Transverse colon (tissue), 4 donors: ENCODE data around the gene EPS8L3. TPM values are rescaled to one million over a fixed set of nuclear protein-coding genes. Genes with fewer than 3 reads are reported as not detected.
"Not testable (repeated sequence)": the region's sequence is repeated elsewhere in the genome, so short reads cannot be mapped to it uniquely, and the experiment has no call there.

Experiments
- DNase-seq: peaks from one replicate; pipeline ENCODE4 v3.0.0-alpha.2; 2019
- H3K27ac ChIP-seq, 4 donors: fragments of 200-600 bp; sonication (generic); 2 replicates each; pipeline ENCODE4 v1.5.1; 2016 to 2018; ENCODE audit warnings: inconsistent platforms in 4 of 4
- H3K27me3 ChIP-seq: fragments of 200-600 bp; sonication (generic); 2 replicates; pipeline ENCODE4 v1.5.1; 2017; ENCODE audit warnings: inconsistent platforms
- H3K36me3 ChIP-seq, 4 donors: fragments of 200-600 bp; sonication (generic); 2 replicates each; pipeline ENCODE4 v1.5.1; 2017 to 2019; ENCODE audit warnings: inconsistent platforms in 4 of 4
- H3K4me1 ChIP-seq, 4 donors: fragments of 200-600 bp; sonication (generic); 2 replicates each; pipeline ENCODE4 v1.5.1; 2017 to 2020; ENCODE audit warnings: inconsistent platforms in 4 of 4
- H3K4me3 ChIP-seq, 4 donors: fragments of 200-600 bp; sonication (generic); 1 replicate in 1 of 4; 2 replicates in 3 of 4; pipeline versions ENCODE4 v1.5.1 to v1.6.1; 2017 to 2019; ENCODE audit warnings: inconsistent platforms in 4 of 4
- H3K9me3 ChIP-seq, 2 donors: fragments of 200-600 bp; sonication (generic); 2 replicates each; pipeline ENCODE4 v1.5.1; 2017 to 2019; ENCODE audit warnings: inconsistent platforms in 2 of 2
- CTCF ChIP-seq, 5 experiments: fragments of 200-600 bp in 3 of 5; fragments of 450-650 bp in 2 of 5; sonication (generic) in 3 of 5; IDR thresholded peaks; 1 replicate in 2 of 5; 2 replicates in 3 of 5; pipeline ENCODE4 v1.5.1; 2016 to 2017; ENCODE audit warnings: antibody characterized with exemption in 5 of 5, inconsistent platforms in 3 of 5, mild to moderate bottlenecking in 2 of 5, moderate library complexity in 1 of 5
- EP300 ChIP-seq: sonication (generic); formaldehyde crosslinking; IDR thresholded peaks from one replicate; pipeline ENCODE4 v1.6.1; 2017; ENCODE audit warnings: antibody characterized with exemption, low read depth
- POLR2A ChIP-seq: fragments of 450-650 bp; IDR thresholded peaks from one replicate; pipeline ENCODE4 v1.6.1; 2016; ENCODE audit warnings: antibody characterized with exemption, mild to moderate bottlenecking, moderate library complexity
- POLR2AphosphoS5 ChIP-seq, 3 donors: sonication (generic); formaldehyde crosslinking; IDR thresholded peaks; one replicate each; pipeline ENCODE4 v1.6.1; 2016; ENCODE audit warnings: antibody characterized with exemption in 3 of 3
- WGBS, 2 donors: methylation state at CpG; one replicate each; pipeline ENCODE4 v1.1.5; 2018; ENCODE audit warnings: low coverage in 1 of 2; 5-methylcytosine and 5-hydroxymethylcytosine counted together
- in situ Hi-C, 4 donors: fragments of 200-750 bp; cut with MboI; loops; one replicate each; pipeline versions ENCODE4 v1.15.0 to v1.15.1; 2017; ENCODE audit warnings: low sequenced_read_pairs in 3 of 4, low pct_ligation_motif_present in 1 of 4, low pct_unique_long_range_greater_than_20kb in 1 of 4
- intact Hi-C: fragments of 100-400 bp; cut with DNase I; formaldehyde crosslinking; loops from one replicate; pipeline ENCODE4 v1.15.1; 2023; ENCODE audit warnings: low total_unique reads
- total RNA-seq, 4 donors: library from RNA; depleted of rRNA; stranded (reverse); fragments of >200 nt; gene quantifications; one replicate each; pipeline ENCODE4 v1.1.0, GENCODE V29; 2016

Gene EPS8L3
- total RNA-seq, 4 donors from 2014 or later: 228 to 468 (median 363) TPM

GRCh38 chr1:109705411-109705810 is 58.3 kb downstream of the EPS8L3 start:
- DNase-seq: no peak
- H3K27me3 ChIP-seq: no peaks in the 10 kb centered on the region
- in situ Hi-C loops: no loop called here
- 88 to 100% methylated on average over 1 to 4 of the region's 4 CpGs for WGBS, 2 donors
- no peaks in the 10 kb centered on the region for H3K4me1 ChIP-seq
- intact Hi-C loops: no loop called here
- no peaks in the 10 kb centered on the region for H3K36me3 ChIP-seq
- no peak overlapping the region for H3K4me3 ChIP-seq
- H3K9me3 ChIP-seq: no peaks in the 10 kb centered on the region
- TF ChIP-seq POLR2AphosphoS5 (IDR thresholded peaks at IDR 0.05) (no peak), POLR2A (no peak), EP300 (no peak), CTCF (IDR thresholded peaks at IDR 0.05) (no peak)
- H3K27ac ChIP-seq: no peak overlapping the region

GRCh38 chr1:109704173-109704572 is 59.5 kb downstream of the EPS8L3 start:
- H3K27ac ChIP-seq: no peak overlapping the region
- no peaks in the 10 kb centered on the region for H3K36me3 ChIP-seq
- H3K4me1 ChIP-seq: no peaks in the 10 kb centered on the region
- intact Hi-C loops (no loop called here), in situ Hi-C loops (no loop called here)
- H3K9me3 ChIP-seq: no peaks in the 10 kb centered on the region
- H3K27me3 ChIP-seq: no peaks in the 10 kb centered on the region
- DNase-seq: no peak
- H3K4me3 ChIP-seq: no peak overlapping the region
- 73 to 82% methylated on average over 8 of the region's 8 CpGs for WGBS, 2 donors
- TF ChIP-seq POLR2AphosphoS5 (IDR thresholded peaks at IDR 0.05) (no peak), CTCF (IDR thresholded peaks at IDR 0.05) (no peak), POLR2A (no peak), EP300 (no peak)

GRCh38 chr1:109702940-109703339 is 60.8 kb downstream of the EPS8L3 start:
- DNase-seq, H3K4me3 ChIP-seq, H3K4me1 ChIP-seq, H3K27ac ChIP-seq, H3K27me3 ChIP-seq, H3K9me3 ChIP-seq, intact Hi-C loops, in situ Hi-C loops, H3K36me3 ChIP-seq: not testable (repeated sequence)
- WGBS, 2 donors: 87 to 93% methylated on average over 3 of the region's 3 CpGs

Other genes starting within 250 kb of the EPS8L3 start
- gene GPR61, start 224.1 kb downstream of the EPS8L3 start, total RNA-seq: not detected
- gene GNAI3, start 215.3 kb downstream of the EPS8L3 start, total RNA-seq: 1 to 10 TPM; 2.2 to 7.5 (median 5.1) TPM
- not detected for gene GNAT2, start 144.3 kb downstream of the EPS8L3 start, total RNA-seq
- gene AMPD2, start 144.1 kb downstream of the EPS8L3 start, total RNA-seq: 10 to 100 TPM; 21.3 to 59.7 (median 39.0) TPM
- gene GSTM4, start 107.8 kb downstream of the EPS8L3 start, total RNA-seq: 100 to 1,000 TPM in 2 of 4 donors, 10 to 100 TPM in 2; 64.9 to 104 (median 94.8) TPM
- 10 to 100 TPM; 27.0 to 87.5 (median 57.2) TPM for gene GSTM2, start 95.9 kb downstream of the EPS8L3 start, total RNA-seq
- 10 to 100 TPM in 1 of 4 donors, not detected in 3; 18.1 TPM for gene GSTM1, start 76.1 kb downstream of the EPS8L3 start, total RNA-seq
- gene GSTM5, start 51.7 kb downstream of the EPS8L3 start, total RNA-seq: 1 to 10 TPM in 2 of 4 donors, not detected in 2; 1.2 to 1.4 TPM
- 10 to 100 TPM in 3 of 4 donors, 1 to 10 TPM in 1; 8.2 to 34.1 (median 24.3) TPM for gene GSTM3, start 22.9 kb downstream of the EPS8L3 start, total RNA-seq
- gene CSF1, start 146.9 kb upstream of the EPS8L3 start, total RNA-seq: 10 to 100 TPM in 3 of 4 donors, 1 to 10 TPM in 1; 9.7 to 63.1 (median 14.4) TPM
- 10 to 100 TPM; 31.8 to 71.5 (median 51.3) TPM for gene AHCYL1, start 220.8 kb upstream of the EPS8L3 start, total RNA-seq